Measurements from ENCODE around the gene UBE2H. TPM values are rescaled to one million over a fixed set of nuclear protein-coding genes. Genes with fewer than 3 reads are reported as not detected.

UBE2H gene
- total RNA-seq, 1 experiment from 2014 or later: 115 TPM

- BruUV-seq (replicated peaks): no TSS peak
- DNase-seq: no peak
- H3K36me3 Mint-ChIP-seq (ENCODE audit: insufficient read depth, unreplicated experiment): peaks cover 11% of the 10 kb centered on the region
- no peaks in the 10 kb centered on the region for H3K9me3 Mint-ChIP-seq (ENCODE audit: low read depth, unreplicated experiment)
- peaks cover 31% of the 10 kb centered on the region for H3K27me3 Mint-ChIP-seq (ENCODE audit: unreplicated experiment)
- intact Hi-C loops (cut with micrococcal nuclease; ENCODE audit: unreplicated experiment): no loop called here
- no peak for TF ChIP-seq CTCF (IDR thresholded peaks at IDR 0.05; ENCODE audit: unreplicated experiment)
- no peaks in the 10 kb centered on the region for H3K4me1 Mint-ChIP-seq (ENCODE audit: low read depth, unreplicated experiment)
- H3K27ac Mint-ChIP-seq (ENCODE audit: unreplicated experiment): no peak overlapping the region
- CTCF ChIA-PET: interaction anchor here (0.7 kb wide), 1 partner anchor 36 kb away, joined by 3 read pairs; no protein-coding TSS in a partner anchor
- no peak overlapping the region for H3K4me3 Mint-ChIP-seq (ENCODE audit: low read depth, unreplicated experiment)
Measured at GRCh38 chr7:129793506-129794310, 159.1 kb downstream of the UBE2H start.

- no peak for TF ChIP-seq CTCF (IDR thresholded peaks at IDR 0.05; ENCODE audit: unreplicated experiment)
- intact Hi-C loops (cut with micrococcal nuclease; ENCODE audit: unreplicated experiment): no loop called here
- no peak overlapping the region for H3K27ac Mint-ChIP-seq (ENCODE audit: unreplicated experiment)
- BruUV-seq (replicated peaks): no TSS peak
- peaks cover 35% of the 10 kb centered on the region for H3K27me3 Mint-ChIP-seq (ENCODE audit: unreplicated experiment)
- CTCF ChIA-PET: interaction anchor here (0.7 kb wide), 1 partner anchor 37 kb away, joined by 3 read pairs; no protein-coding TSS in a partner anchor
- DNase-seq: no peak
- peaks cover 10% of the 10 kb centered on the region for H3K36me3 Mint-ChIP-seq (ENCODE audit: insufficient read depth, unreplicated experiment)
- no peaks in the 10 kb centered on the region for H3K4me1 Mint-ChIP-seq (ENCODE audit: low read depth, unreplicated experiment)
- H3K4me3 Mint-ChIP-seq (ENCODE audit: low read depth, unreplicated experiment): no peak overlapping the region
- H3K9me3 Mint-ChIP-seq (ENCODE audit: low read depth, unreplicated experiment): no peaks in the 10 kb centered on the region
Measured at GRCh38 chr7:129792721-129793120, 160.0 kb downstream of the UBE2H start.

GRCh38 chr7:129790136-129790535, 162.6 kb downstream of the UBE2H start:
- TF ChIP-seq CTCF (IDR thresholded peaks at IDR 0.05; ENCODE audit: unreplicated experiment): no peak
- CTCF ChIA-PET: no interaction called here
- H3K27me3 Mint-ChIP-seq (ENCODE audit: unreplicated experiment): peaks cover 58% of the 10 kb centered on the region
- peaks cover 14% of the 10 kb centered on the region for H3K36me3 Mint-ChIP-seq (ENCODE audit: insufficient read depth, unreplicated experiment)
- no peaks in the 10 kb centered on the region for H3K9me3 Mint-ChIP-seq (ENCODE audit: low read depth, unreplicated experiment)
- H3K4me1 Mint-ChIP-seq (ENCODE audit: low read depth, unreplicated experiment): peaks cover 9% of the 10 kb centered on the region
- no TSS peak for BruUV-seq (replicated peaks)
- no peak for DNase-seq
- no peak overlapping the region for H3K27ac Mint-ChIP-seq (ENCODE audit: unreplicated experiment)
- intact Hi-C loops (cut with micrococcal nuclease; ENCODE audit: unreplicated experiment): no loop called here
- no peak overlapping the region for H3K4me3 Mint-ChIP-seq (ENCODE audit: low read depth, unreplicated experiment)

GRCh38 chr7:129789652-129790051, 163.1 kb downstream of the UBE2H start:
- CTCF ChIA-PET: no interaction called here
- Mint-ChIP-seq H3K27ac (ENCODE audit: unreplicated experiment) (no peak overlapping the region), H3K27me3 (ENCODE audit: unreplicated experiment) (peaks cover 63% of the 10 kb centered on the region), H3K4me3 (ENCODE audit: low read depth, unreplicated experiment) (no peak overlapping the region), H3K4me1 (ENCODE audit: low read depth, unreplicated experiment) (peaks cover 9% of the 10 kb centered on the region), H3K9me3 (ENCODE audit: low read depth, unreplicated experiment) (no peaks in the 10 kb centered on the region), H3K36me3 (ENCODE audit: insufficient read depth, unreplicated experiment) (peaks cover 14% of the 10 kb centered on the region)
- intact Hi-C loops (cut with micrococcal nuclease; ENCODE audit: unreplicated experiment): no loop called here
- no peak for DNase-seq
- no peak for TF ChIP-seq CTCF (IDR thresholded peaks at IDR 0.05; ENCODE audit: unreplicated experiment)
- BruUV-seq (replicated peaks): no TSS peak
